Activated naive CD8-positive, alpha-beta T cell treated with anti-CD3 and anti-CD28 coated beads, Interleukin-2, amount 50 U/mL, for 16 hours (primary cell): ENCODE results near the gene DCP2.

Experiments used
- DNase-seq: peaks from one replicate; pipeline ENCODE4 v3.0.0-alpha.2; 2020; ENCODE audit warnings: low read depth, low spot score

Gene DCP2

GRCh38 chr5:113044776-113045465 lies 68.3 kb downstream of the DCP2 start:
- DNase-seq = no peak

GRCh38 chr5:113047234-113047633 lies 70.6 kb downstream of the DCP2 start:
- no peak for DNase-seq

- DNase-seq = no peak
Observed at GRCh38 chr5:113047733-113048652, 71.4 kb downstream of the DCP2 start.

- no peak for DNase-seq
Observed at GRCh38 chr5:113048931-113049330, 72.3 kb downstream of the DCP2 start.

- DNase-seq = no peak
Observed at GRCh38 chr5:113050721-113051382, 74.3 kb downstream of the DCP2 start.

- DNase-seq = no peak
Observed at GRCh38 chr5:113052041-113052795, 75.6 kb downstream of the DCP2 start.

GRCh38 chr5:113053511-113053995 lies 77.0 kb downstream of the DCP2 start:
- no peak for DNase-seq

GRCh38 chr5:113054899-113055298 lies 78.3 kb downstream of the DCP2 start:
- DNase-seq = no peak

GRCh38 chr5:113056988-113057387 lies 80.4 kb downstream of the DCP2 start:
- no peak for DNase-seq

- DNase-seq = no peak
Observed at GRCh38 chr5:113057557-113057984, 81.0 kb downstream of the DCP2 start.

- no peak for DNase-seq
Observed at GRCh38 chr5:113058269-113058668, 81.7 kb downstream of the DCP2 start.

GRCh38 chr5:113058706-113059226 lies 82.2 kb downstream of the DCP2 start:
- no peak for DNase-seq

GRCh38 chr5:113059232-113060040 lies 82.8 kb downstream of the DCP2 start:
- no peak for DNase-seq

GRCh38 chr5:113060408-113061025 lies 83.9 kb downstream of the DCP2 start:
- DNase-seq = no peak

GRCh38 chr5:113061846-113062780 lies 85.5 kb downstream of the DCP2 start:
- DNase-seq = no peak

- no peak for DNase-seq
Observed at GRCh38 chr5:113062869-113063508, 86.4 kb downstream of the DCP2 start.

GRCh38 chr5:113063927-113064326 lies 87.3 kb downstream of the DCP2 start:
- no peak for DNase-seq

- no peak for DNase-seq
Observed at GRCh38 chr5:113064806-113065205, 88.2 kb downstream of the DCP2 start.
